Neural progenitor cell (in vitro differentiated cells): ENCODE measurements around the gene AP5Z1. TPM values are rescaled to one million over a fixed set of nuclear protein-coding genes. Genes with fewer than 3 reads are reported as not detected.
A peak's percentile ranks its signal among the peaks of the same experiment; 100 is the strongest.

Experiments
- DNase-seq: peaks from one replicate; pipeline ENCODE4 v3.0.0-alpha.2; 2016; ENCODE audit warnings: low spot score
- H2AFZ ChIP-seq: fragments of 200-600 bp; sonication (generic); replicated peaks from 2 replicates; pipeline ENCODE4 v1.6.1; 2016; ENCODE audit warnings: antibody characterized with exemption
- H3F3A ChIP-seq: fragments of 200-600 bp; sonication (generic); 2 replicates; pipeline ENCODE4 v1.6.1; 2016; ENCODE audit warnings: antibody characterized with exemption, low read depth
- H3K27ac ChIP-seq: fragments of 200-600 bp; sonication (generic); 2 replicates; pipeline ENCODE4 v1.5.1; 2016; ENCODE audit warnings: mild to moderate bottlenecking
- H3K27me3 ChIP-seq: fragments of 200-600 bp; sonication (generic); 2 replicates; pipeline ENCODE4 v1.6.1; 2016; ENCODE audit warnings: mild to moderate bottlenecking, moderate library complexity
- H3K36me3 ChIP-seq: fragments of 200-600 bp; sonication (generic); 2 replicates; pipeline ENCODE4 v1.5.1; 2016
- H3K4me1 ChIP-seq: fragments of 200-600 bp; sonication (generic); 2 replicates; pipeline ENCODE4 v1.6.1; 2016; ENCODE audit warnings: mixed run types
- H3K4me2 ChIP-seq: fragments of 200-600 bp; sonication (generic); 2 replicates; pipeline ENCODE4 v1.6.1; 2016
- H3K4me3 ChIP-seq: fragments of 200-600 bp; sonication (generic); 2 replicates; pipeline ENCODE4 v1.5.1; 2016
- H3K79me2 ChIP-seq: fragments of 200-600 bp; sonication (generic); 2 replicates; pipeline ENCODE4 v1.6.1; 2016; ENCODE audit warnings: low read depth
- H3K9ac ChIP-seq: fragments of 200-600 bp; sonication (generic); 2 replicates; pipeline ENCODE4 v1.6.1; 2016
- H3K9me3 ChIP-seq: fragments of 200-600 bp; sonication (generic); 2 replicates; pipeline ENCODE4 v1.5.1; 2016; ENCODE audit warnings: low read depth
- H4K20me1 ChIP-seq: fragments of 200-600 bp; sonication (generic); 2 replicates; pipeline ENCODE4 v1.6.1; 2016; ENCODE audit warnings: low read depth
- H3K27ac Mint-ChIP-seq: 3 replicates; pipeline ENCODE4 v1.8.0; 2021; ENCODE audit warnings: mixed read lengths
- H3K27me3 Mint-ChIP-seq: 2 replicates; pipeline ENCODE4 v1.8.0; 2022; ENCODE audit warnings: low read depth, mild to moderate bottlenecking, inconsistent platforms, moderate library complexity, mixed read lengths; ENCODE audit not compliant: insufficient read depth
- H3K36me3 Mint-ChIP-seq: 3 replicates; pipeline ENCODE4 v1.8.0; 2021; ENCODE audit warnings: mixed read lengths
- H3K4me1 Mint-ChIP-seq: 3 replicates; pipeline ENCODE4 v1.8.0; 2021; ENCODE audit warnings: mixed read lengths
- H3K4me3 Mint-ChIP-seq: 3 replicates; pipeline ENCODE4 v1.8.0; 2021; ENCODE audit warnings: mild to moderate bottlenecking, moderate library complexity, mixed read lengths
- H3K9me3 Mint-ChIP-seq: 3 replicates; pipeline ENCODE4 v1.8.0; 2020; ENCODE audit warnings: mixed read lengths
- CTCF ChIP-seq: fragments of 200-600 bp; sonication (generic); IDR thresholded peaks from 2 replicates; pipeline ENCODE4 v1.5.1; 2017; ENCODE audit warnings: antibody characterized with exemption, mild to moderate bottlenecking
- EZH2 ChIP-seq: fragments of 200-600 bp; sonication (generic); IDR thresholded peaks from 2 replicates; pipeline ENCODE4 v1.6.1; 2017; ENCODE audit warnings: antibody characterized with exemption, mild to moderate bottlenecking, moderate library complexity
- EZH2phosphoT487 ChIP-seq: fragments of 200-600 bp; sonication (generic); IDR thresholded peaks from 2 replicates; pipeline ENCODE4 v1.6.1; 2017; ENCODE audit warnings: antibody characterized with exemption
- total RNA-seq: library from RNA; depleted of rRNA; stranded (reverse); fragments of >200 nt; gene quantifications from 2 replicates; pipeline ENCODE4 v1.2.3, GENCODE V29; 2015; ENCODE audit warnings: low replicate concordance

The AP5Z1 gene
- total RNA-seq, 1 donor from 2014 or later, result 8.3 TPM

GRCh38 chr7:4836206-4836661 is 60.8 kb downstream of the AP5Z1 start:
- Histone ChIP-seq H3K4me1 (peaks cover 15% of the 10 kb centered on the region), H3K4me3 (no peak overlapping the region), H3K36me3 (no peaks in the 10 kb centered on the region), H3K79me2 (no peaks in the 10 kb centered on the region), H3K27me3 (no peaks in the 10 kb centered on the region), H3K9ac (no peak overlapping the region), H3K4me2 (no peak overlapping the region), H3K27ac (no peak overlapping the region), H4K20me1 (no peaks in the 10 kb centered on the region), H3F3A (peaks cover 12% of the 10 kb centered on the region), H3K9me3 (no peaks in the 10 kb centered on the region), H2AFZ (no peak overlapping the region)
- Mint-ChIP-seq H3K27ac (no peak overlapping the region), H3K4me1 (peaks cover 18% of the 10 kb centered on the region), H3K9me3 (no peaks in the 10 kb centered on the region), H3K36me3 (peaks cover 5% of the 10 kb centered on the region), H3K4me3 (no peak overlapping the region), H3K27me3 (peaks cover 7% of the 10 kb centered on the region)
- DNase-seq, result no peak
- no peak for TF ChIP-seq EZH2
- no peak for TF ChIP-seq CTCF
- no peak for TF ChIP-seq EZH2phosphoT487

- Mint-ChIP-seq H3K9me3 (no peaks in the 10 kb centered on the region), H3K4me1 (peaks cover 18% of the 10 kb centered on the region), H3K27me3 (peaks cover 6% of the 10 kb centered on the region)
Measured at GRCh38 chr7:4837041-4837802, 61.8 kb downstream of the AP5Z1 start.

GRCh38 chr7:4837803-4838625 is 62.6 kb downstream of the AP5Z1 start:
- H3K36me3 ChIP-seq, result no peaks in the 10 kb centered on the region
- H3K27me3 ChIP-seq, result no peaks in the 10 kb centered on the region
- H3K4me3 Mint-ChIP-seq, result peak overlapping the region; percentile 8
- no peaks in the 10 kb centered on the region for H4K20me1 ChIP-seq
- H3K9me3 ChIP-seq, result no peaks in the 10 kb centered on the region
- no peaks in the 10 kb centered on the region for H3K79me2 ChIP-seq
- no peak overlapping the region for H3K9ac ChIP-seq
- H3K27ac Mint-ChIP-seq, result peak overlapping the region; percentile 9
- peak overlapping the region; percentile 54 for H3K4me2 ChIP-seq
- peak overlapping the region; percentile 24 for H2AFZ ChIP-seq
- H3K4me1 ChIP-seq, result peaks cover 15% of the 10 kb centered on the region
- no peaks in the 10 kb centered on the region for H3K36me3 Mint-ChIP-seq
- no peak for TF ChIP-seq EZH2
- no peak for TF ChIP-seq CTCF
- no peak for TF ChIP-seq EZH2phosphoT487
- no peaks in the 10 kb centered on the region for H3K9me3 Mint-ChIP-seq
- DNase-seq, result peak; percentile 82
- peaks cover 12% of the 10 kb centered on the region for H3F3A ChIP-seq
- H3K27ac ChIP-seq, result no peak overlapping the region
- peaks cover 18% of the 10 kb centered on the region for H3K4me1 Mint-ChIP-seq
- H3K4me3 ChIP-seq, result no peak overlapping the region
- H3K27me3 Mint-ChIP-seq, result peaks cover 4% of the 10 kb centered on the region

More at GRCh38 chr7:4837041-4837802, 61.8 kb downstream of the AP5Z1 start:
- Histone ChIP-seq H3K27me3 (no peaks in the 10 kb centered on the region), H3K27ac (no peak overlapping the region), H3K9ac (no peak overlapping the region), H3K79me2 (no peaks in the 10 kb centered on the region), H4K20me1 (no peaks in the 10 kb centered on the region), H3K4me1 (peaks cover 15% of the 10 kb centered on the region), H3K4me3 (no peak overlapping the region), H3K9me3 (no peaks in the 10 kb centered on the region), H3K36me3 (no peaks in the 10 kb centered on the region), H3F3A (peaks cover 12% of the 10 kb centered on the region), H2AFZ (no peak overlapping the region), H3K4me2 (peak overlapping the region; percentile 54)
- TF ChIP-seq EZH2 (no peak), CTCF (no peak), EZH2phosphoT487 (no peak)
- no peak for DNase-seq
- H3K36me3 Mint-ChIP-seq, result peaks cover 3% of the 10 kb centered on the region
- peak overlapping the region; percentile 8 for H3K4me3 Mint-ChIP-seq
- peak overlapping the region; percentile 9 for H3K27ac Mint-ChIP-seq
